Endothelial cell of umbilical vein (primary cell): ENCODE measurements around the gene INPP5B. TPM values are rescaled to one million over a fixed set of nuclear protein-coding genes. Genes with fewer than 3 reads are reported as not detected.

Source experiments
- BruUV-seq: library from RNA; stranded (reverse); fragments of 400-500 nt; replicated peaks from 2 replicates; lab custom pipeline; 2021; lab: Mats Ljungman, UMichigan
- CTCF ChIA-PET: fragments of 300-600, 350-600 bp; sonication (Branson Sonifier 250); formaldehyde crosslinking; loops from one replicate; lab custom pipeline; 2021; ENCODE audit warnings: antibody characterized with exemption, inconsistent platforms; lab: Charles Lee
- POLR2A ChIA-PET: fragments of 300-600, 350-600 bp; sonication (Branson Sonifier 250); formaldehyde crosslinking; loops from one replicate; lab custom pipeline; 2021; ENCODE audit warnings: antibody characterized with exemption, inconsistent platforms; lab: Charles Lee
- DNase-seq: peaks from one replicate; pipeline ENCODE4 v3.0.0-alpha.2; 2011; ENCODE audit warnings: low read depth, low spot score
- FAIRE-seq: peaks from 2 replicates; lab custom pipeline; 2011; peaks lifted over from hg19 to GRCh38; lab: Jason Lieb, UNC
- H2AFZ ChIP-seq: 2 replicates; pipeline ENCODE4 v1.6.0; 2012; ENCODE audit warnings: low read depth, low read length, control low read depth, inconsistent platforms
- H3K27ac ChIP-seq: 2 replicates; pipeline ENCODE4 v1.5.1; 2011; ENCODE audit warnings: low read depth, mild to moderate bottlenecking, control low read depth, low read length, moderate library complexity; ENCODE audit not compliant: insufficient read depth
- H3K27me3 ChIP-seq, 2 experiments: 2 replicates each; pipeline versions ENCODE4 v1.6.0 to v1.6.1; 2011; ENCODE audit warnings: low read length in 2 of 2, mixed read lengths in 1 of 2; ENCODE audit not compliant: control insufficient read depth in 2 of 2, insufficient read depth in 2 of 2
- H3K36me3 ChIP-seq, 2 experiments: 2 replicates in 1 of 2; 3 replicates in 1 of 2; pipeline ENCODE4 v1.5.1; 2011; ENCODE audit warnings: low read length in 2 of 2, mild to moderate bottlenecking in 1 of 2, moderate library complexity in 1 of 2; ENCODE audit not compliant: control insufficient read depth in 2 of 2, insufficient read depth in 2 of 2; ENCODE audit errors: extremely low read depth in 1 of 2
- H3K4me1 ChIP-seq: 3 replicates; pipeline ENCODE4 v1.5.1; 2011; ENCODE audit warnings: mild to moderate bottlenecking, low read length; ENCODE audit not compliant: control insufficient read depth, insufficient read depth; ENCODE audit errors: extremely low read depth
- H3K4me2 ChIP-seq: 2 replicates; pipeline ENCODE4 v1.6.1; 2011; ENCODE audit warnings: low read length, control low read depth, mixed read lengths; ENCODE audit not compliant: insufficient read depth
- H3K4me3 ChIP-seq, 3 experiments: fragments of 200-600 bp in 1 of 3; sonication (generic), shearing (Covaris generic) in 1 of 3; replicated peaks in 1 of 3; 2 replicates each; pipeline ENCODE4 v1.5.1; 2011 to 2016; ENCODE audit warnings: control low read depth in 3 of 3, low read length in 3 of 3, mild to moderate bottlenecking in 2 of 3, inconsistent platforms in 1 of 3, low read depth in 1 of 3, moderate library complexity in 1 of 3; ENCODE audit not compliant: insufficient read depth in 1 of 3
- H3K79me2 ChIP-seq: 2 replicates; pipeline ENCODE4 v1.6.0; 2012; ENCODE audit warnings: low read length, inconsistent platforms; ENCODE audit not compliant: control insufficient read depth, insufficient read depth
- H3K9ac ChIP-seq: replicated peaks from 2 replicates; pipeline ENCODE3; 2011; ENCODE audit warnings: low read length, control low read depth; ENCODE audit not compliant: insufficient read depth; ENCODE audit errors: extremely low read depth
- H3K9me1 ChIP-seq: replicated peaks from 3 replicates; pipeline ENCODE4 v1.6.0; 2011; ENCODE audit warnings: mild to moderate bottlenecking, low read length; ENCODE audit not compliant: control insufficient read depth, insufficient read depth; ENCODE audit errors: extremely low read depth
- H3K9me3 ChIP-seq: replicated peaks from 2 replicates; pipeline ENCODE4 v1.5.1; 2012; ENCODE audit warnings: low read length, inconsistent platforms; ENCODE audit not compliant: control insufficient read depth, insufficient read depth
- H4K20me1 ChIP-seq: replicated peaks from 2 replicates; pipeline ENCODE3; 2011; ENCODE audit warnings: mild to moderate bottlenecking, low read length; ENCODE audit not compliant: control insufficient read depth, insufficient read depth; ENCODE audit errors: extremely low read depth
- CTCF ChIP-seq, 2 donors: IDR thresholded peaks; 1 replicate in 1 of 2; 2 replicates in 1 of 2; pipeline ENCODE4 v1.5.1; 2011; ENCODE audit warnings: low read length in 2 of 2, mild to moderate bottlenecking in 2 of 2, moderate library complexity in 2 of 2, control low read depth in 1 of 2, inconsistent platforms in 1 of 2, low read depth in 1 of 2; ENCODE audit not compliant: insufficient read depth in 1 of 2; ENCODE audit errors: extremely low read depth in 1 of 2
- EZH2 ChIP-seq: IDR thresholded peaks from 2 replicates; pipeline ENCODE4 v1.6.1; 2012; ENCODE audit warnings: borderline replicate concordance, low read depth, mild to moderate bottlenecking, moderate library complexity, low read length, inconsistent platforms; ENCODE audit not compliant: severe bottlenecking
- FOS ChIP-seq: IDR thresholded peaks from 2 replicates; pipeline ENCODE4 v1.6.1; 2011; ENCODE audit warnings: mild to moderate bottlenecking, low read length, moderate library complexity, borderline replicate concordance; ENCODE audit not compliant: insufficient read depth
- GATA2 ChIP-seq: IDR thresholded peaks from 2 replicates; pipeline ENCODE4 v1.7.0; 2011; ENCODE audit warnings: low read depth, mild to moderate bottlenecking, moderate library complexity, mixed read lengths, low read length; ENCODE audit not compliant: insufficient read length, insufficient read depth
- JUN ChIP-seq: IDR thresholded peaks from 2 replicates; pipeline ENCODE4 v1.6.1; 2011; ENCODE audit warnings: borderline replicate concordance, low read depth; ENCODE audit not compliant: insufficient read length, insufficient read depth
- MAX ChIP-seq: IDR thresholded peaks from 2 replicates; pipeline ENCODE4 v1.6.1; 2011; ENCODE audit not compliant: insufficient read depth, insufficient read length
- MYC ChIP-seq: IDR thresholded peaks from one replicate; pipeline ENCODE4 v1.6.1; 2011; ENCODE audit warnings: mild to moderate bottlenecking, low read depth, low read length
- POLR2A ChIP-seq: IDR thresholded peaks from 2 replicates; pipeline ENCODE4 v1.6.1; 2012; ENCODE audit warnings: low read depth, mild to moderate bottlenecking, control low read depth, low read length
- POLR2AphosphoS5 ChIP-seq: IDR thresholded peaks from 2 replicates; pipeline ENCODE4 v1.6.1; 2012; ENCODE audit warnings: low read depth, mild to moderate bottlenecking, control low read depth, low read length, moderate library complexity; ENCODE audit not compliant: insufficient read depth
- dilution Hi-C: fragments of 300-500 bp; cut with MboI; formaldehyde crosslinking; loops from one replicate; pipeline ENCODE4 v1.15.0; 2019; ENCODE audit warnings: low sequenced_read_pairs; ENCODE audit not compliant: extremely low pct_ligation_motif_present
- intact Hi-C: fragments of 100-400 bp; cut with micrococcal nuclease; formaldehyde crosslinking; loops from one replicate; pipeline ENCODE4 v1.10.0; 2022
- polyA plus RNA-seq, 4 experiments: library from polyadenylated mRNA; depleted of rRNA in 3 of 4; stranded (reverse) in 3 of 4; unstranded in 1 of 4; fragments of >200 nt; gene quantifications; 2 replicates each; pipeline versions ENCODE4 v1.2.1 to v1.2.3, GENCODE V29; 2011 to 2012; ENCODE audit warnings: missing spikeins in 1 of 4
- total RNA-seq: library from RNA; stranded (reverse); gene quantifications from 2 replicates; pipeline ENCODE4 v1.2.3, GENCODE V29; 2021

INPP5B gene
- total and polyA plus RNA-seq, 2 donors (not counting 3 experiments of a cell fraction or from before 2014, with no cell fraction given): 7.4 to 14.7 TPM

GRCh38 chr1:37978541-37978940 lies 31.7 kb upstream of the INPP5B start:
- BruUV-seq: no TSS peak
- Histone ChIP-seq H3K79me2 (no peaks in the 10 kb centered on the region), H3K9me1 (no peaks in the 10 kb centered on the region), H2AFZ (no peak overlapping the region), H3K36me3 (peaks cover 21 to 43% of the 10 kb centered on the region in 2 experiments), H3K4me2 (no peak overlapping the region), H3K4me1 (no peaks in the 10 kb centered on the region), H3K9ac (no peak overlapping the region), H3K27ac (no peak overlapping the region), H4K20me1 (no peaks in the 10 kb centered on the region), H3K27me3 (no peaks in the 10 kb centered on the region), H3K4me3 (no peak overlapping the region), H3K9me3 (no peaks in the 10 kb centered on the region)
- CTCF ChIA-PET: no interaction called here
- dilution Hi-C loops (no loop called here), intact Hi-C loops (no loop called here)
- no peak for DNase-seq
- no peak for FAIRE-seq
- TF ChIP-seq MYC (no peak), FOS (no peak), EZH2 (no peak), POLR2A (no peak), CTCF (IDR thresholded peaks at IDR 0.05; ENCODE audit: extremely low read depth in 1 of 2, insufficient read depth in 1 of 2, low read depth in 1 of 2, low read length in 2 of 2) (no peak), MAX (no peak), POLR2AphosphoS5 (no peak), JUN (no peak), GATA2 (no peak)
- POLR2A ChIA-PET: no interaction called here
